ENCODE measurements around the gene NRROS. TPM values are rescaled to one million over a fixed set of nuclear protein-coding genes. Genes with fewer than 3 reads are reported as not detected.

NRROS gene
- total and polyA plus RNA-seq, 10 of the 15 experiments (the other 5 are each of a cell fraction or from before 2014, with no cell fraction given): 0.35 to 42.2 (median 12.6) TPM

- TF ChIP-seq NR2C2 (IDR thresholded peaks at IDR 0.05; ENCODE audit: borderline replicate concordance, control insufficient read depth, insufficient read length, low read depth): no peak
- TF ChIP-seq, protein P1, sequence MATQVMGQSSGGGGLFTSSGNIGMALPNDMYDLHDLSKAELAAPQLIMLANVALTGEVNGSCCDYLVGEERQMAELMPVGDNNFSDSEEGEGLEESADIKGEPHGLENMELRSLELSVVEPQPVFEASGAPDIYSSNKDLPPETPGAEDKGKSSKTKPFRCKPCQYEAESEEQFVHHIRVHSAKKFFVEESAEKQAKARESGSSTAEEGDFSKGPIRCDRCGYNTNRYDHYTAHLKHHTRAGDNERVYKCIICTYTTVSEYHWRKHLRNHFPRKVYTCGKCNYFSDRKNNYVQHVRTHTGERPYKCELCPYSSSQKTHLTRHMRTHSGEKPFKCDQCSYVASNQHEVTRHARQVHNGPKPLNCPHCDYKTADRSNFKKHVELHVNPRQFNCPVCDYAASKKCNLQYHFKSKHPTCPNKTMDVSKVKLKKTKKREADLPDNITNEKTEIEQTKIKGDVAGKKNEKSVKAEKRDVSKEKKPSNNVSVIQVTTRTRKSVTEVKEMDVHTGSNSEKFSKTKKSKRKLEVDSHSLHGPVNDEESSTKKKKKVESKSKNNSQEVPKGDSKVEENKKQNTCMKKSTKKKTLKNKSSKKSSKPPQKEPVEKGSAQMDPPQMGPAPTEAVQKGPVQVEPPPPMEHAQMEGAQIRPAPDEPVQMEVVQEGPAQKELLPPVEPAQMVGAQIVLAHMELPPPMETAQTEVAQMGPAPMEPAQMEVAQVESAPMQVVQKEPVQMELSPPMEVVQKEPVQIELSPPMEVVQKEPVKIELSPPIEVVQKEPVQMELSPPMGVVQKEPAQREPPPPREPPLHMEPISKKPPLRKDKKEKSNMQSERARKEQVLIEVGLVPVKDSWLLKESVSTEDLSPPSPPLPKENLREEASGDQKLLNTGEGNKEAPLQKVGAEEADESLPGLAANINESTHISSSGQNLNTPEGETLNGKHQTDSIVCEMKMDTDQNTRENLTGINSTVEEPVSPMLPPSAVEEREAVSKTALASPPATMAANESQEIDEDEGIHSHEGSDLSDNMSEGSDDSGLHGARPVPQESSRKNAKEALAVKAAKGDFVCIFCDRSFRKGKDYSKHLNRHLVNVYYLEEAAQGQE (IDR thresholded peaks at IDR 0.05; ENCODE audit: low read depth, low read length): 0 out of 2 replicates have a peak, but pooled peaks have one; percentile 10
- TF ChIP-seq SRF (IDR thresholded peaks at IDR 0.05; ENCODE audit: low read depth in 2 of 2, low read length in 2 of 2): no peak
- 0 out of 2 replicates have a peak, but pooled peaks have one; percentile 20 for TF ChIP-seq SIN3A (IDR thresholded peaks at IDR 0.05; ENCODE audit: low read depth, low read length)
- TF ChIP-seq PML (IDR thresholded peaks at IDR 0.05; ENCODE audit: low read length): no peak
- TF ChIP-seq RCOR1 (conservative IDR thresholded peaks at IDR 0.05; ENCODE audit: low read depth, low read length): peak; percentile 81; the same call in 1 of the 2 replicates
- peak; percentile 66; the same call in 1 of the 2 replicates for TF ChIP-seq NR2F1 (conservative IDR thresholded peaks at IDR 0.05)
- peak; percentile 76 for TF ChIP-seq POLR2AphosphoS5 (IDR thresholded peaks at IDR 0.05; ENCODE audit: low read length)
- peak in 1 of 2 experiments; percentile 39; a peak in 2 of 4 replicates for TF ChIP-seq BHLHE40 (IDR thresholded peaks at IDR 0.05; ENCODE audit: borderline replicate concordance in 1 of 2, low read depth in 2 of 2, low read length in 1 of 2)
- peak; percentile 45 for TF ChIP-seq DPF2 (IDR thresholded peaks at IDR 0.05)
- no peak for TF ChIP-seq ZNF207 (IDR thresholded peaks at IDR 0.05; ENCODE audit: borderline replicate concordance)
- no peak for TF ChIP-seq SUPT20H (IDR thresholded peaks at IDR 0.05; ENCODE audit: borderline replicate concordance, control insufficient read depth, low read depth, low read length)
- TF ChIP-seq, protein P2, sequence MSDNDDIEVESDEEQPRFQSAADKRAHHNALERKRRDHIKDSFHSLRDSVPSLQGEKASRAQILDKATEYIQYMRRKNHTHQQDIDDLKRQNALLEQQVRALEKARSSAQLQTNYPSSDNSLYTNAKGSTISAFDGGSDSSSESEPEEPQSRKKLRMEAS (IDR thresholded peaks at IDR 0.05; ENCODE audit: low read depth, low read length): peak; percentile 77; the same call in 1 of the 2 replicates
- TF ChIP-seq EP300 (IDR thresholded peaks at IDR 0.05; ENCODE audit: borderline replicate concordance in 1 of 2, control insufficient read depth in 1 of 2, low read depth in 2 of 2, low read length in 2 of 2): 0 out of 4 replicates have a peak, but pooled peaks of 1 of the 2 experiments have one; percentile 20
- TF ChIP-seq MXI1 (IDR thresholded peaks at IDR 0.05; ENCODE audit: low read depth, low read length): peak; percentile 50; the same call in 1 of the 2 replicates
- TF ChIP-seq MEF2A (IDR thresholded peaks at IDR 0.05; ENCODE audit: insufficient read depth, low read depth, low read length): 0 out of 2 replicates have a peak, but pooled peaks have one; percentile 33
- TF ChIP-seq PAX8 (IDR thresholded peaks at IDR 0.05): no peak
- TF ChIP-seq SMARCA5 (IDR thresholded peaks at IDR 0.05): peak; percentile 90; the same call in 1 of the 2 replicates
- TF ChIP-seq HDGF (IDR thresholded peaks at IDR 0.05): peak; percentile 50; the same call in 1 of the 2 replicates
- peak; percentile 63; the same call in 1 of the 2 replicates for TF ChIP-seq NKRF (conservative IDR thresholded peaks at IDR 0.05)
- no peak for TF ChIP-seq WRNIP1 (IDR thresholded peaks at IDR 0.05; ENCODE audit: borderline replicate concordance, low read depth, low read length)
- 0 out of 4 replicates have a peak, but pooled peaks of 1 of the 2 experiments have one; percentile 3 for TF ChIP-seq ETV6 (conservative IDR thresholded peaks at IDR 0.05 in 1 of 2, IDR thresholded peaks at IDR 0.05 in 1 of 2; ENCODE audit: borderline replicate concordance in 1 of 2, low read depth in 1 of 2)
- 0 out of 2 replicates have a peak, but pooled peaks have one; percentile 12 for TF ChIP-seq SMC3 (IDR thresholded peaks at IDR 0.05; ENCODE audit: borderline replicate concordance, low read length)
Observed at GRCh38 chr3:196639483-196640296, at the start of gene NRROS (continued).

All from GM12878 (cell line).